H9 (cell line): ENCODE data around the gene BIN1. TPM values are rescaled to one million over a fixed set of nuclear protein-coding genes. Genes with fewer than 3 reads are reported as not detected.

Experiments used
- DNase-seq: peaks from one replicate; pipeline ENCODE4 v3.0.0-alpha.2; 2017
- H2AFZ ChIP-seq: one replicate; pipeline ENCODE4 v1.6.1; 2013; ENCODE audit warnings: mild to moderate bottlenecking, low read length, control low read depth, moderate library complexity
- H2AK5ac ChIP-seq: 2 replicates; pipeline ENCODE4 v1.6.1; 2013; ENCODE audit warnings: low read length, control low read depth, mixed read lengths; ENCODE audit not compliant: insufficient read length
- H2BK120ac ChIP-seq: one replicate; pipeline ENCODE4 v1.6.1; 2013; ENCODE audit warnings: low read depth, mild to moderate bottlenecking, low read length, control low read depth, inconsistent platforms; ENCODE audit not compliant: poor library complexity, severe bottlenecking
- H2BK12ac ChIP-seq: 2 replicates; pipeline ENCODE4 v1.6.1; 2013; ENCODE audit warnings: low read length, control low read depth, mixed read lengths, low read depth; ENCODE audit not compliant: insufficient read length
- H2BK15ac ChIP-seq: 2 replicates; pipeline ENCODE4 v1.6.1; 2013; ENCODE audit warnings: low read depth, low read length, control low read depth
- H2BK20ac ChIP-seq: one replicate; pipeline ENCODE4 v1.6.1; 2013; ENCODE audit warnings: low read depth, mild to moderate bottlenecking, low read length, control low read depth, inconsistent platforms; ENCODE audit not compliant: poor library complexity, severe bottlenecking
- H2BK5ac ChIP-seq: 2 replicates; pipeline ENCODE4 v1.6.1; 2013; ENCODE audit warnings: low read length, control low read depth, mixed read lengths; ENCODE audit not compliant: insufficient read length
- H3K14ac ChIP-seq: 2 replicates; pipeline ENCODE4 v1.6.1; 2013; ENCODE audit warnings: low read length, control low read depth; ENCODE audit not compliant: insufficient read depth
- H3K18ac ChIP-seq: 2 replicates; pipeline ENCODE4 v1.6.1; 2013; ENCODE audit warnings: low read depth, mild to moderate bottlenecking, mixed read lengths, low read length, control low read depth; ENCODE audit not compliant: insufficient read length
- H3K23ac ChIP-seq: 2 replicates; pipeline ENCODE4 v1.6.1; 2013; ENCODE audit warnings: low read length, control low read depth, mixed read lengths, low read depth; ENCODE audit not compliant: insufficient read length
- H3K23me2 ChIP-seq: 2 replicates; pipeline ENCODE4 v1.6.1; 2013; ENCODE audit warnings: low read depth, mild to moderate bottlenecking, mixed read lengths, low read length, control low read depth; ENCODE audit not compliant: insufficient read length, poor library complexity, severe bottlenecking
- H3K27ac ChIP-seq: 2 replicates; pipeline ENCODE4 v1.5.1; 2013; ENCODE audit warnings: low read length, control low read depth, mixed read lengths, low read depth; ENCODE audit not compliant: insufficient read length
- H3K27me3 ChIP-seq: 2 replicates; pipeline ENCODE4 v1.6.1; 2013; ENCODE audit warnings: low read length, control low read depth, inconsistent platforms; ENCODE audit not compliant: insufficient read depth
- H3K4ac ChIP-seq: 2 replicates; pipeline ENCODE4 v1.6.1; 2013; ENCODE audit warnings: low read depth, mild to moderate bottlenecking, control low read depth, inconsistent platforms, low read length, moderate library complexity
- H3K4me1 ChIP-seq: 2 replicates; pipeline ENCODE4 v1.6.1; 2013; ENCODE audit warnings: low read length, control low read depth, inconsistent platforms; ENCODE audit not compliant: insufficient read depth
- H3K4me2 ChIP-seq: 2 replicates; pipeline ENCODE4 v1.6.1; 2013; ENCODE audit warnings: low read length, control low read depth, mixed read lengths; ENCODE audit not compliant: insufficient read length, insufficient read depth
- H3K56ac ChIP-seq: 2 replicates; pipeline ENCODE4 v1.6.1; 2013; ENCODE audit warnings: low read depth, mild to moderate bottlenecking, mixed read lengths, low read length, control low read depth; ENCODE audit not compliant: insufficient read length
- H3K79me1 ChIP-seq: 2 replicates; pipeline ENCODE4 v1.6.1; 2013; ENCODE audit warnings: low read depth, mild to moderate bottlenecking, moderate library complexity, low read length, control low read depth, inconsistent platforms; ENCODE audit not compliant: insufficient read depth, poor library complexity, severe bottlenecking
- H3K79me2 ChIP-seq: 2 replicates; pipeline ENCODE4 v1.6.1; 2013; ENCODE audit warnings: low read length, control low read depth, inconsistent platforms; ENCODE audit not compliant: insufficient read depth
- H3K9ac ChIP-seq: 2 replicates; pipeline ENCODE4 v1.6.1; 2013; ENCODE audit warnings: low read length, control low read depth, mixed read lengths; ENCODE audit not compliant: insufficient read length; ENCODE audit errors: extremely low read depth
- H3K9me3 ChIP-seq: one replicate; pipeline ENCODE4 v1.6.1; 2013; ENCODE audit warnings: low read depth, low read length, inconsistent platforms; ENCODE audit not compliant: control insufficient read depth
- H3T11ph ChIP-seq: one replicate; pipeline ENCODE4 v1.6.1; 2013; ENCODE audit warnings: mild to moderate bottlenecking, low read length, control low read depth, inconsistent platforms
- H4K20me1 ChIP-seq: one replicate; pipeline ENCODE4 v1.6.1; 2013; ENCODE audit not compliant: control insufficient read depth, insufficient read length, insufficient read depth
- H4K5ac ChIP-seq: 2 replicates; pipeline ENCODE4 v1.6.1; 2013; ENCODE audit warnings: low read depth, mild to moderate bottlenecking, mixed read lengths, low read length, control low read depth; ENCODE audit not compliant: insufficient read length
- H4K8ac ChIP-seq: replicated peaks from 2 replicates; pipeline ENCODE4 v1.6.1; 2013; ENCODE audit warnings: low read length, control low read depth, mixed read lengths, low read depth; ENCODE audit not compliant: insufficient read length
- H4K91ac ChIP-seq: 2 replicates; pipeline ENCODE4 v1.6.1; 2013; ENCODE audit warnings: low read depth, mild to moderate bottlenecking, moderate library complexity, mixed read lengths, low read length, control low read depth; ENCODE audit not compliant: insufficient read length
- H3K27ac Mint-ChIP-seq, 3 experiments: 2 replicates in 2 of 3; 3 replicates in 1 of 3; pipeline ENCODE4 v1.8.0; 2020 to 2021; ENCODE audit warnings: mixed read lengths in 3 of 3, mild to moderate bottlenecking in 1 of 3, moderate library complexity in 1 of 3
- H3K27me3 Mint-ChIP-seq: 2 replicates; pipeline ENCODE4 v1.8.0; 2021; ENCODE audit warnings: low read depth, mild to moderate bottlenecking, moderate library complexity, mixed read lengths
- H3K36me3 Mint-ChIP-seq, 3 experiments: 2 replicates in 2 of 3; 3 replicates in 1 of 3; pipeline ENCODE4 v1.8.0; 2020 to 2021; ENCODE audit warnings: low read depth in 3 of 3, mixed read lengths in 3 of 3; ENCODE audit not compliant: insufficient read depth in 1 of 3
- H3K4me1 Mint-ChIP-seq, 2 experiments: 2 replicates each; pipeline ENCODE4 v1.8.0; 2020; ENCODE audit warnings: mixed read lengths in 2 of 2
- H3K4me3 Mint-ChIP-seq, 2 experiments: 2 replicates in 1 of 2; 3 replicates in 1 of 2; pipeline ENCODE4 v1.8.0; 2020 to 2021; ENCODE audit warnings: mild to moderate bottlenecking in 2 of 2, mixed read lengths in 2 of 2, moderate library complexity in 1 of 2
- H3K9me3 Mint-ChIP-seq, 2 experiments: 2 replicates in 1 of 2; 3 replicates in 1 of 2; pipeline ENCODE4 v1.8.0; 2020; ENCODE audit warnings: mild to moderate bottlenecking in 2 of 2, mixed read lengths in 2 of 2, moderate library complexity in 1 of 2
- WGBS: extraction: QIAGEN DNeasy Blood & Tissue Kit; methylation state at CpG from one replicate; pipeline ENCODE4 v1.1.7; 2013; ENCODE audit warnings: missing lambda C conversion rate, low lambda C conversion rate, mixed read lengths; ENCODE audit not compliant: insufficient read length; ENCODE audit errors: extremely low coverage; 5-methylcytosine and 5-hydroxymethylcytosine counted together
- total RNA-seq: library from RNA; stranded (reverse); gene quantifications from 2 replicates; pipeline ENCODE4 v1.2.1, GENCODE V29; 2021
- TF ChIP-seq, protein P1 (sequence below): fragments of 200-600 bp; sonication (generic); conservative IDR thresholded peaks from 3 replicates; pipeline ENCODE4 v1.8.0; 2021; ENCODE audit warnings: antibody characterized with exemption, mild to moderate bottlenecking

BIN1 gene
- total RNA-seq, 1 experiment from 2014 or later = 32.0 TPM

- H3K9me3 Mint-ChIP-seq = no peaks in the 10 kb centered on the region; a peak in 1 of 5 replicates
- H3K4me1 ChIP-seq = no peaks in the 10 kb centered on the region
- H3K27ac Mint-ChIP-seq = peak overlapping the region in 1 of 3 experiments; percentile 65; a peak in 1 of 7 replicates
- WGBS = no CpG with 5 or more reads among the region's 31 CpGs
- DNase-seq = no peak
- no peak overlapping the region for H2BK5ac ChIP-seq
- no peak overlapping the region for H3K4me2 ChIP-seq
- H4K8ac ChIP-seq = no peak overlapping the region
- H3K14ac ChIP-seq = no peak overlapping the region
- H4K20me1 ChIP-seq = no peaks in the 10 kb centered on the region
- no peak overlapping the region for H3K27ac ChIP-seq
- no peak overlapping the region for H3K4me3 Mint-ChIP-seq
- no peak overlapping the region for H4K91ac ChIP-seq
- H3K9ac ChIP-seq = no peak overlapping the region
- no peak overlapping the region for H2AFZ ChIP-seq
- H3K18ac ChIP-seq = no peak overlapping the region
- no peak overlapping the region for H3T11ph ChIP-seq
- no peak overlapping the region for H2BK120ac ChIP-seq
- H2BK20ac ChIP-seq = no peak overlapping the region
- peaks cover 3 to 11% (median 4%) of the 10 kb centered on the region in 3 experiments; a peak in 4 of 7 replicates for H3K36me3 Mint-ChIP-seq
- no peaks in the 10 kb centered on the region for H3K27me3 ChIP-seq
- H3K9me3 ChIP-seq = no peaks in the 10 kb centered on the region
- no peak overlapping the region for H3K56ac ChIP-seq
- no peak overlapping the region for H3K4ac ChIP-seq
- no peaks in the 10 kb centered on the region for H3K79me2 ChIP-seq
- TF ChIP-seq, protein P1, sequence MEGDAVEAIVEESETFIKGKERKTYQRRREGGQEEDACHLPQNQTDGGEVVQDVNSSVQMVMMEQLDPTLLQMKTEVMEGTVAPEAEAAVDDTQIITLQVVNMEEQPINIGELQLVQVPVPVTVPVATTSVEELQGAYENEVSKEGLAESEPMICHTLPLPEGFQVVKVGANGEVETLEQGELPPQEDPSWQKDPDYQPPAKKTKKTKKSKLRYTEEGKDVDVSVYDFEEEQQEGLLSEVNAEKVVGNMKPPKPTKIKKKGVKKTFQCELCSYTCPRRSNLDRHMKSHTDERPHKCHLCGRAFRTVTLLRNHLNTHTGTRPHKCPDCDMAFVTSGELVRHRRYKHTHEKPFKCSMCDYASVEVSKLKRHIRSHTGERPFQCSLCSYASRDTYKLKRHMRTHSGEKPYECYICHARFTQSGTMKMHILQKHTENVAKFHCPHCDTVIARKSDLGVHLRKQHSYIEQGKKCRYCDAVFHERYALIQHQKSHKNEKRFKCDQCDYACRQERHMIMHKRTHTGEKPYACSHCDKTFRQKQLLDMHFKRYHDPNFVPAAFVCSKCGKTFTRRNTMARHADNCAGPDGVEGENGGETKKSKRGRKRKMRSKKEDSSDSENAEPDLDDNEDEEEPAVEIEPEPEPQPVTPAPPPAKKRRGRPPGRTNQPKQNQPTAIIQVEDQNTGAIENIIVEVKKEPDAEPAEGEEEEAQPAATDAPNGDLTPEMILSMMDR = no peak
- no peaks in the 10 kb centered on the region for H3K27me3 Mint-ChIP-seq
- H2BK12ac ChIP-seq = no peak overlapping the region
- no peak overlapping the region for H2BK15ac ChIP-seq
- no peak overlapping the region for H4K5ac ChIP-seq
- no peaks in the 10 kb centered on the region for H3K23me2 ChIP-seq
- H3K79me1 ChIP-seq = no peaks in the 10 kb centered on the region
- H3K23ac ChIP-seq = no peak overlapping the region
- H3K4me1 Mint-ChIP-seq = peaks cover 0 to 10% of the 10 kb centered on the region in 2 experiments; a peak in 2 of 4 replicates
- no peak overlapping the region for H2AK5ac ChIP-seq
Measured at GRCh38 chr2:127057371-127058245, 49.3 kb downstream of the BIN1 start.
